GM11168 (cell line): ENCODE results near the gene SCNN1A.

Experiments used
- in situ Hi-C: fragments of 300-500 bp; cut with MboI; formaldehyde crosslinking; loops from one replicate; pipeline ENCODE4 v1.12.0; 2022; ENCODE audit warnings: low sequenced_read_pairs; ENCODE audit not compliant: unreplicated experiment

SCNN1A gene

DNA sequence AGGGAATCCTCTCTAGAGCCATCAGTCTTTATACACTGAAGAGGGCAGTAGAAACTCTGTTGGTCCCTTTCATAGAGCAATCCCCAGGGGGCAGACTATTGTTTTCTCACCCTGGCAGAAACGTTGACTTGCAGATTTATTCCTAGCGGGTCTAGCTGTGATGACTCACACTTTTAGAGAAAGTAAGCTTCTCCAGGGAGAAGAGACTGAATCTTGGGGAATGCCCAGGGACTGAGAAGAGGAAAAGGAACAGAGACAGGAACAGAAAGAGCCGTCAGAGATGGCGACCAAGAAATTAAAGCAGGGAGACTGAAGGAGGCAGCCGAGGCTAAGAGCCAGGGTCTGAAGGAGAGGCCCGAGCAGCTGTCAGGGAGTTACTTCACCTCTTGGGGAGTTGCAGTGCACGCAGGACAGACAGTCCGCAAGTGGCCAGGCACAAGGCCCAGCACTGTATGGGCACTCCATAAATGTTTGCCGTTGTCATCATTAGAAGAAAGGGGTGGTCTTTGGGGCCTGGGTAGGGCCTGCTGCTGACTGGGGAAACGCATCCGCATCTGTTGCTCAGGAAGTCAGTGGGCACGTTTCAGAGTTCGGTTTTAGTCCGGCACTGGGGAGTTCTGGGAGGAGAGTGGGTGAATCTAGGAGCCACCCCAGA, 51.9 kb downstream of the SCNN1A start:
- in situ Hi-C loops, result no loop called here

DNA sequence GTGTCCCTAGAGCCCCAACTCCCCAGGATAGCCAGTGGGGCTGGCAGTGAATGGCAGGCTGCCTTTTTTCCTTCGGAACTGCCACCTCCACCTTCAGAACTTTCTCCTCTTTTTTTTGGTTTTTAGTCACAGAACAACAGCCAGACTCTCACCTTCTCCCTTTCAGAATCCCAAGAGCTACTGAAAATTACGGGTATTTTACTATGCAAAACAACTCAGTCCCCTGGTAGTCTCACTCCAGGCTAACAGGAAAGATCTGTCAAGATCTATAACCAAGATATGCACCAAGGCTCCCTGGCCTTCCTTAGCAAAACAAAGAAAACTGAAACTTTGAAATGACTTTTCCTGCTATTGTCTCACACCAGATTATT, 52.4 kb downstream of the SCNN1A start:
- in situ Hi-C loops, result no loop called here

DNA sequence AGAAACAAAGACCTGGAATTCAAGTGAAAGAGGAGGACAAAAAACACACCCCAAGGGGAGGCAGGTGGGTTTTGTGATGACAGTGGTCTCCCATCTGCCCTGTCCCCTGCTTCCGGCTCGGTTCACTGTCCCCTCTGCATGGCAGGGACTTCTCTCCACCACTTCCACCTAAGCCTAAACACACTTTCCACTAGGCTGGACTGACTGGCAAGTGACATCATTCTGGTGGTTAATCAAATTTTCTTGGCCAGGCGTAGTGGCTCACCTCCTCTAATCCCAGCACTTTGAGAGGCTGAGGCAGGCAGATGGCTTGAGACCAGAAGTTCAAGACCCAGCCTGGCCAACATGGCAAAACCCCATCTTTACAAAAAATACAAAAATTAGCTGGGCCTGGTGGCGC, 53.0 kb downstream of the SCNN1A start:
- in situ Hi-C loops, result no loop called here

DNA sequence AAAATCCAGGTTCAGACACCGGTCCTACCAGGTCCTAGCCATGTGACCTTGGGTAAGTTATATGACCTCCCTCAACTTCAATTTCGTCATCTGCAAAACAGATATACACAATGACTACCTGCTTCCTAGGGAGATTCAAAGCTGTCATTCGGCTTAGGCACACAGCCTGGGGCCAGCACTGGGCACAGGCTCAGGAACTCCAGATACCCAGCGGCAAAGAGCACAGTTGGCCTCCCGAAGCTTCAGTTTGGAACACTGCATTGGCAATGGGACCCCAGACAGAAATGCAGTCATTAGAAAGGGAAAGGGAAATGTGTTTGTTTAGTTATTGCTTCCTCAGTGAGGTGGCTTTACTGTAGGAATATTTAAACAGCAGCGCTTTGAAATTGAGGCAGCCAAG, 53.5 kb downstream of the SCNN1A start:
- in situ Hi-C loops, result no loop called here

DNA sequence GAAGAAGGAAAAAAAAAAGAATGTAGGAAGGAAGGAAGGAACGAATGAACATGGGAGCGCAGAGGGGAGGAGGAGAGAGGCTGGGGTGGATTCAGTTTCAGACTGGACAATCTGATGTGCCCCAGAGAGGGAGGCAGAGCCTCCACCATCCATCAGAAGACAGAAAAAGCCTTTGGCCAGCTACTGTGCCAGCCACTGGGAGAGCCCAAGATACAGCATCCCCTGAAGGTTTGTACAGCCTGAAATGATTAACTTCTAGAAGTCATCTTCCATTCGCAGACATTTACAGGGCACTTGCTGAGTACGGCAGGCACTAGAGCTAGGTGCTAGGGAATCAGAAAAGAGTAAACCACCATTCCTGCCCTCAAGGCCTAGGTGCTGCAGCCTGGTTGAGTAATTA, 55.9 kb downstream of the SCNN1A start:
- in situ Hi-C loops, result no loop called here

DNA sequence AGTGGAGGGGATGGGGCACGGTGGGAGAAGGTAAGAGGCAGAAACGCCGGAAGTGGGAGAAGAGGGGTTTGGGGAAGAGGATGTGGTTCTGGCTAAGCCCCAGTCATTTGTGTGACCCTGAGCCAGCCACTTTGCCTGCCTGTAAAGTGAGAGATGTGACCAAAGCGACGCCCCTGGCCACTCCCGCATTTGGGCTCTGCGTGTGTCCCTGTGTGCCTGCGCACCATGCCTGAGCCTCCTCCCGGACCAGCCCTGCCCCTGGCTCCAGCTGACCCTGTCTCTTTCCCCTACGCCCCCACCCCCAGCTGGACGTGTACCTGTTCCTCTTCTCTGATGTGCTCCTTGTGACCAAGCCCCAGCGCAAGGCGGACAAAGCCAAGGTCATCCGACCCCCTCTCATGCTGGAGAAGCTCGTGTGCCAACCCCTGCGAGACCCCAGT, 56.9 kb downstream of the SCNN1A start:
- in situ Hi-C loops, result no loop called here

DNA sequence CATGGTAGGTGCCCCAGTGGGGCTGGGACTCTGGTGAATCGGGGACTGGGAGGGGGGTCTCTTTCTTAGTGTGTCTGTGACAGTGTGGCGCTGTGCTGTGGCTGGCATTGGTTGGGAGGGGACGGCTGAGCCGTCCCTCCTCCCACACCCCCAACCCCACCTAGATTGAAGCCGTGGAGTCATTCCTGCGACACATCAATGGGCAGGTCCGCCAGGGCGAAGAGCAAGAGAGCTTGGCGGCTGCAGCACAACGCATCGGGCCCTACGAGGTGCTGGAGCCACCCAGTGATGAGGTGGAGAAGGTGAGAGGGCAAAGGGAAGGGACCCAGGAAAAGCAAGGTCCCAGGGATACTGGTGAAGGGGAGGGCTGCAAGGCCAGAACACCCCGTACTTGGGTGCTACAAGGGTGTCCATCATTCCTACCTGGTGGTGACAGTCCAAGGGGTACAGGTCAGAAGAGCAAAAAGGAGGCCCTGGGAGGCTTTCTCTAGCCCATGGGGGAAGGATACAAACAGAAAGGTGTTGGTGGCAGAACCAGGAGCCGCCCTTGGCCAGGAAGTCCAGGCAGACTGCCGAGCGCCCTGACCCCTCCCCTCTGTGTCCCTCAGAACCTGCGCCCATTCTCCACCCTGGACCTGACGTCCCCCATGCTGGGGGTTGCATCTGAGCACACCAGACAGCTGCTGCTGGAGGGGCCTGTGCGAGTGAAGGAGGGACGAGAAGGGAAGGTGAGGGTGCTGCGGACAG, 57.5 kb downstream of the SCNN1A start:
- in situ Hi-C loops, result no loop called here

DNA sequence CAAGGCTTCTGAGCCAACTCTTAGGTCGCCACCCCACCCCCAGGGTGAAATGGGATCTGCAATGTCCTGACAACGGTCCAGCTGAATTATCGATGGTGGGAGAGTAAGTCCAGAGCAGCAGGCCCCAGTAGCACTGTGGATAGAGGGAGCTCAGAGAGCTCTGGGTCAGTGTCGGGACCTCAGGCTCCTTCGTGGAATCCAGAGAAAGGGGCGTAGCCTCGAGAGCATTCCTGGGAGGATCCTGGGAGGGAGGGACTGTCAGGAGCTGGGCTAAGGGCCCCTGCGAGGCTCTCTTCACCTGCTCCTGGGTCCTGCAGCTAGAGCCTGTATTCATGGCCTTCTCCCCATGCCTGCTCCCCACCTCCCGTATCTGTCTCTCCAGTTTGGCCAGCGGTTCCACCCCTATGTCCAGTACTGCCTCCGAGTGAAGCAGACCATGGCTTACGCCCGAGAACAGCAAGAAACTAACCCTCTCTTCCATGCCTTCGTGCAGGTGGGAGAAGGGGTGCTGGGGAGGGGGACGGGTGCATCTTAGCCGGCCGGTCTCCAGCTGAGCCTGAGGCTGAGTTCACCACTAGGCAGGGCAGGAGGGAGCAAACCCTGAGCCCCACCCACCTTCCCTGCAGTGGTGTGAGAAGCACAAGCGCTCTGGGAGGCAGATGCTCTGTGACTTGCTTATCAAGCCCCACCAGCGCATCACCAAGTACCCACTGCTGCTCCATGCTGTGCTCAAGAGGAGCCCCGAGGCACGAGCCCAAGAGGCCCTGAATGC, 58.3 kb downstream of the SCNN1A start:
- in situ Hi-C loops, result no loop called here

DNA sequence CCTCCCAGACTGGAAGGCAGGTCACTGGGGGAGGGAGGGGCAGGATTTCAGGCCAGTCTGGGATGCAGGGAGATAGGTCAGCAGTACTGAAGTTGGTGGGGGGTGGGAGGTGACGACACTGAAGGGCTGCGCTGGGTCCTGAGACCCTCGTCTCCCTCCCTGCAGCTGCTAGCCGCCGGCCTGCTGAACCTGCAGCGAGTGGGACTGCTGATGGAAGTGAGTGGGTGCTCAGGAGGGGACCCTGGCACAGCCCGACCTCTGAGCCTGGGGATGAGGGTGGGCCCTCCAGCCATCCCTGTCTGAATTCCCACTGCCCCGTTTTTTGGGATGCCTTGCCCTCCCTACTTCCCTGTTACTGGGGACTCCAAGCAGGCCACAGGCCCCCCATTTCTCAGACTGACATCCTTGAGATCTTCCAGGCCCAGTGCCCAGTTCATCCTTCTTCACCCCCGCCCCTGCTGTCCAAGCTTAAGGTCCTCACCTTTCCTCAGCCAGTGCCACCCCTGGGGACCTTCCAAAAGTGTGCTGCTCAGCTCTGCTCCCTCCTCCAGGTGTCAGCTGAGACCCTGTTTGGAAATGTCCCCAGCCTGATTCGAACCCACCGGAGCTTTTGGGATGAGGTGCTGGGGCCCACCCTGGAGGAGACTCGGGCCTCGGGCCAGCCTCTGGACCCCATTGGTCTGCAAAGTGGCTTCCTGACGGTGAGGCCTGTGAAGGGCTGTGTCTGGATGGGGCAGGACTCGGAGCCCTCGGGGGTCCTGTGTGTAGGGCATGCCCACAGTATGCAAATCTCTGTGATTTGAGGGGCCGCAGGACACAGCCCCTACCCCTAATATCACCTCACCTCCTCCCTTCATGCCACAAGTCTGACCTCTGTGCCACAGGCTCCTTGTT, 59.4 kb downstream of the SCNN1A start:
- in situ Hi-C loops, result no loop called here

DNA sequence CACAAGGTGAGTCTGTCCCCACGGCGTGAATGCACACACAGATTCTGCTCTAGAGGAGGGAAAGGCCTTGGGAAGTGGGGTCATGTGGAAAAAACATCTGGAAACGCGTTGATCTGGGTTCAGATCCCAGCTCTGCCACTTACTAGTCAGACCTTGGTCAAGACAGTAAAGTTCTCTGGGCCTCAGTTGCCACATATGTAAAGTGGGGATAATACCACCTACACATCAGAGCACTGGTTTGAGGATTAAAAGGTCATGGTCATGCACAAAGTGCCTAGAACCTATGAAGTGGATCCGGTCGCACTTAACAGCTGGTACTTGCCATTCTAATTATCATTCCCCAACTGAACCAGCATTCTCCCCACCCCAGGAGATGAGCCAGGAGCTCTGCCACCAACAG, 60.2 kb downstream of the SCNN1A start:
- in situ Hi-C loops, result no loop called here

DNA sequence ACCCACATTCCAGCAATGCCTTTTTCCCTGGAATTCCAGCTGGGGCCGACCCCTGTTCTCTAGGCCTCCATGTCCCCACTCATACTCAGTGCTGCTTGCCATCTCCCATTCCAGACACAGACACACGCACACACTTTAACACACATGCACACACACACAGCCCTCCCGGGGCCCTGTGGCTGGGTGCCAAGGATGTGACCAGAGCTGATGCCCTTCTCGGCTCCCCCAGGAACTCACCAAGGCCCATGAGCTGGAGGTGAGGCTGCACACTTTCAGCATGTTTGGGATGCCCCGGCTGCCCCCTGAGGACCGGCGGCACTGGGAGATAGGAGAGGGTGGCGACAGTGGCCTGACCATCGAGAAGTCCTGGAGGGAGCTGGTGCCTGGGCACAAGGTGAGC, 60.6 kb downstream of the SCNN1A start:
- in situ Hi-C loops, result no loop called here

DNA sequence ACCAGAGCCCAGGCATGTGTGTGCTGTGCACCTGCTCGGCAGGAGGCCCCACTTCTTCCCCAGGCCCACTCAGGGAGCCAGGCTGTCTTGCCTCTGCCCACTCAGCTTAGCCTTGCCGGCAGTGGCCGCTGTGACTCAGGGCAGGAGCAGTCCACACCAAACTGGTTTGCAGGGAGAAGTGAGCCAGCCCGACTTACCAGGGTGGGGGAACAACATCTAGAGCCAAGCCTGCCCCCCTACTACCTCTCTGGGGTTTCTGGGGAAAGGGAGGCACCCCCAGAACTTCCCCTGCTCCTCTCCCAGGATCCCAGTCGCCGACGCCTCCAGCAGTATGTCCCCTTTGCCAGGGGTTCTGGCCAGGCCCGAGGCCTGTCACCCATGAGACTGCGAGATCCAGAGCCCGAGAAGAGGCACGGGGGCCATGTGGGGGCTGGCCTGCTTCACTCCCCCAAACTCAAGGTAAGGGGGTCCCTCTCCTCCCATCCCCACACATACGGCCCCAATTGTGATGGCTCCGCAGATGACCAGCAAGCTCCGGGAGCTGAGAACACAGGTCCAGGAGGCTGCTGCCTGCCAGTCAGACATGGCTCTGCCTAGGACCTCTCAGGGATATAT, 61.9 kb downstream of the SCNN1A start:
- in situ Hi-C loops, result no loop called here

DNA sequence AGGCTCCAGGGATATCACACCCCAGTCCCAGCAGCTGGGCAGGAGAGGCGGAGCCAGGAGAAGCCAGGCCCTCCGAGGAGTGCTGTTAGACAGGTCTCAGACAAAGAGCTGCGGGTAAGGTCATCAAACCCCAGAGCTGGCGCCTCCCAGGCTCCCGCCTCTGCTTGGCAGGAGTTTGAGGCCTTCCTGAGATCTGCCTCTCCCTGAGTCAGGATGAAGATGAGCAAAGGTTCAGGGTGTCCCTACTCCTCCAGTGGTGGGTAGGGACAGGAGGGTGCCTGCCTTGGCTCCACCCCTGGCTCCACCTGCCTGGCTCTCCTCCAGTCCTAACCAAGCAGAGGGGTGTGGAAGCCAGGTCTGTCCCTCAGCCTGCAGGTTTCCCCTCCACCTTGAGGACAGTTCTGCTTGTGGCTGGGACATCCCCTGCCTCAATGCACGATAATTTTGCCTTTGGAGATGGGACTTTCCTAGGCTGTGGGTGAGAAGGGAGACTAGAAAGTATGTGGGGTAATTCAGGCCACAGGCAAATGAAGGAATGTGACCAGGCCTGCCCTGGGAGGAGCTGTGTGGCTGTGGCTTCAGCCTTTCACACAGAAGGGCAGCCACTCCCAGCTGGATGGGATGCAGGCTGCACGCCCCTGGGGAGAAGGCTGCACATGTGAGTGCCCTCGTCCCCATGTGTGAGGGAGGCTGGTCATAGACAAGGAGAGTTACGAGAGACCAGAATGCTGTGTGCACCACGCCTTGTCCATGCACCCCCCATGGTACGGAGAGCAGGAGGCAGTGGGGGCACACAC, 62.6 kb downstream of the SCNN1A start:
- in situ Hi-C loops, result no loop called here

DNA sequence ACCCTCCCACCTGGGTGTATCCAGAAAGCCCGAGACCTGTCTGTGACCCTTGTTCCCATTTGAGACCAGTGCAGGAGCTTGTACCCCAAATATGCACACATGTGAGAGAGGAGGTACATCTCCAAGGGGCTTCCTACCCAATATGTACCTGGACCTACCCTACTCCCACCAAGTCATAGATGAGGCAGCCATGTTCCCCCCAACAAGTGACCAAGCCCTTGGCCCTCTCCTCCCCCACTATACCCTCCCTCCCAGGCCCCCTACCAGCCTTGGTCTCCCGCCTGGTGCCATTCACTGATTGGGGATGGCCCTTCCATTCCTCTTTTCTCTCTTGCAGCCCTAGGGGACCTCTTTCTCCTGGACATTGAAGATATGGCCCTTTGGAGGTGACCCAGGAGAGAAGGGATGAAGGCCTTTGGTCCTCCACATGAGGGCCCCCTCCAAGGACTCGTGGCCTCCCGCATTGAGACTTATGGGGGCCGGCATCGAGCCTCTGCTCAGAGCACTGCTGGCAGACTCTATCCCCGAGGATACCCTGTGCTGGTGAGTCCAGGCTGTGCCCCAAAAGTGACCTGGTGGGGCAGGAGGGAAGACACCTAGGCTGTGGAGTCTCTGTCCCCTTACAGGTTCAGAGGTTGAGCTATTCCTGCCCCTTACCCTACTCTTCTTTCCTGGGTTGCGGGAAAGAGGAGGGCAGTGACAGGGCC, 63.4 kb downstream of the SCNN1A start:
- in situ Hi-C loops, result no loop called here

DNA sequence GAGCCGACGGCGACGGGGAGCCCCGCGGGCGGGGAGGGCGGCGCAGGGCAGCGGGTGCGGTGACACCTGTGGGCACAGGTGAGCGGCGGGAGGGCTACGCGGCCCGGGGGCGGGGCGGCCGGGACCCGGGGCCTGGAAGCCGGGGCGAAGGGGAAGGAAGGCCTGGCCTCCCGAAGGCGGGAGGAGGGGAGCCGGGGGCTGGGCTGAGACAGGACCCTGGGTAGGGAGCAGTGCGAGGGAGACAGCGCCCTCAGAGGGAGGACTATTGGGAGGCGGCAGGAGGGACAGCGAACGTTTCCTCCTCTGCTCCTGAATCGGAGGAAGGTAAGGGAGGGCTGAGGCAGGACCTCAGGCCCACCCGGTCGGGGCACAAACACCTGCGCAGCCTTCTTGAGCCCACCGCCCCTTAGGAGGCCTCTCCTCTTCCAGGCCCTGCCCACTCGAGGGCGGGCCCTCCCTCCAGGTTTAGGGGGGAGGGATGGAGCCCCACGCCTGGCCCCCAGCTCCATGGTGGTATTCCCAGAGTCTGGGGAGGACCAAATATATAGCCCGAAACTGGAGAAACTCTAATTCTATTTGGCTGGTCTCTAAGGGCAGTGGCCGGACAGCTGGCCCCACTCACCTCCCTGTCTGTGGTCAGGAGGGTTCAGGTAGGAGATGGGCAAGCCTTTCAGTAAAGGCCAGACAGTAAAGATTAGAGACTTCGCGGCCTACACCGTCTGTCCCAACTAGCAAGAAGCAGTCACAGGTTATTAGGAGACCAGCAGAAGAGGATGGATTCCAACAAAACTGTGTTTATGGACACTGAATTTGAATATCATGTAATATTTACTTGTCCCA, 64.4 kb downstream of the SCNN1A start:
- in situ Hi-C loops, result no loop called here

DNA sequence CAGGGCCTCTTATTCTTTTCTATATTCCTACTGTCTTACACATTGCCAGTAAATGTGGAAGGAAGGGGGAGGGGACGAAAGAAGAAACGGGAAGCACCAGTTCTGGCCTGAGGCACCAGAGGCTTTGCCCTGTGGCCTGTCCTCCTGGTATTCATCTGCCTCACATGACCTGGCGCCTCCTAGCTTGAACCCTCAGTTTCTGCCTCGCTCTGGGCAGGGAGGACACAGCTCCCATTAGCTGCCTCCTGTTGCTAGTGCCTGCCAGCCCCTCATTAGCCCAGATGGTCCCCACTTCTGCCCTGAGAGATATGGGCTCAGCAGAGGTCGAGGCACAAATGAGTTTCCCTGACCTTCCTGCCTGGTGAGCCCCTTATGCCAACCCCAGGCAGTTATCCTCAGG, 67.8 kb downstream of the SCNN1A start:
- in situ Hi-C loops, result no loop called here

DNA sequence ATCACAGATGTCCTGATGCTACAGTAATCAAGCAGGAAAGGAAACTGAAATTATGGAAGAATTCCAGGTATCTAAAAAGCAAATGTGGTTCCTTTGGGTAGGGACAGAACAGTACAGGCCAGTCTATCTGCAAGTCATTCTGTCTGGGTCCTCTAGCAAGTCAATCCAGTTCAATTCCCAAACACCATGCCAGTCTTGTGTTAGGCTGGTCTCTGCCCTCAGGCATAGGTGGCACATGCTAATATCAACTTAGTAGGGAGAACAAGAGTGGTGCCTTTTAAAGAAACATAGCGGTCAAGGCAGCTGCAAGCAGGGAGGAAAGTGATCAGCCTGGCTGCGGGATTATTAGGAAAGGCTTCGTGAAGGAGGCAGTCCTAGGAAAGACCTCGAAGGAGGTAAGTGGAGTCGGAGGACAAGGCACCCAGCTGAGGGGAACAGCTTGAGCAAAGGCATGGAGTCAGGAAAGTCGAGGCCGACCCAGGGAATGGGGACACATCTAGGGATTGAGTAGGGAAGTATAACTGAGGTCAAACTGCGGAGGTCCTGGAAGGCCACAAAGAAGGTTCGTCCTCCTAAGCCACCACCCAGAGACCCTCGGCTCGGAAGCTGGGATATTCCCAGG, 68.7 kb downstream of the SCNN1A start:
- in situ Hi-C loops, result no loop called here
